Measurements from ENCODE around the gene NR2F1. TPM values are rescaled to one million over a fixed set of nuclear protein-coding genes. Genes with fewer than 3 reads are reported as not detected.
A peak's percentile ranks its signal among the peaks of the same experiment; 100 is the strongest.

The NR2F1 gene
- total RNA-seq, 1 donor from 2014 or later = 97.2 TPM

GRCh38 chr5:93598091-93599000, 15.3 kb downstream of the NR2F1 start:
- Histone ChIP-seq H3K27ac (peak overlapping the region; percentile 77), H3K9me3 (no peaks in the 10 kb centered on the region), H3K27me3 (no peaks in the 10 kb centered on the region), H3K36me3 (no peaks in the 10 kb centered on the region), H3K4me1 (peaks cover 20% of the 10 kb centered on the region), H3K4me3 (no peak overlapping the region)
- intact Hi-C loops (cut with DNase I) = no loop called here
- TF ChIP-seq CTCF (IDR thresholded peaks at IDR 0.05) = no peak
- TF ChIP-seq POLR2AphosphoS5 (IDR thresholded peaks at IDR 0.05; ENCODE audit: insufficient read depth in 1 of 2, low read depth in 1 of 2) = no peak
- TF ChIP-seq POLR2A (IDR thresholded peaks at IDR 0.05) = no peak
- DNase-seq (ENCODE audit: extremely low spot score in 2 of 2) = peak in 1 of 2 donors; percentile 87

GRCh38 chr5:93599001-93599379, 16.0 kb downstream of the NR2F1 start:
- H3K4me1 ChIP-seq = peaks cover 24% of the 10 kb centered on the region
- TF ChIP-seq POLR2A (IDR thresholded peaks at IDR 0.05) (no peak), POLR2AphosphoS5 (IDR thresholded peaks at IDR 0.05; ENCODE audit: insufficient read depth in 1 of 2, low read depth in 1 of 2) (no peak), CTCF (IDR thresholded peaks at IDR 0.05) (no peak)
- no peak overlapping the region for H3K4me3 ChIP-seq
- H3K36me3 ChIP-seq = no peaks in the 10 kb centered on the region
- H3K27me3 ChIP-seq = no peaks in the 10 kb centered on the region
- intact Hi-C loops (cut with DNase I) = no loop called here
- DNase-seq (ENCODE audit: extremely low spot score in 2 of 2) = no peak
- H3K9me3 ChIP-seq = no peaks in the 10 kb centered on the region
- peak overlapping the region; percentile 77 for H3K27ac ChIP-seq

- H3K27ac ChIP-seq = peak overlapping the region; percentile 77
- no peaks in the 10 kb centered on the region for H3K27me3 ChIP-seq
- DNase-seq (ENCODE audit: extremely low spot score in 2 of 2) = peak in 1 of 2 donors; percentile 88
- no peaks in the 10 kb centered on the region for H3K9me3 ChIP-seq
- TF ChIP-seq POLR2A (IDR thresholded peaks at IDR 0.05) (no peak), POLR2AphosphoS5 (IDR thresholded peaks at IDR 0.05; ENCODE audit: insufficient read depth in 1 of 2, low read depth in 1 of 2) (peak in 1 of 2 donors; percentile 32)
- peaks cover 28% of the 10 kb centered on the region for H3K4me1 ChIP-seq
- intact Hi-C loops (cut with DNase I) = no loop called here
- no peak overlapping the region for H3K4me3 ChIP-seq
- H3K36me3 ChIP-seq = no peaks in the 10 kb centered on the region
Observed at GRCh38 chr5:93599399-93600120, 16.5 kb downstream of the NR2F1 start.

GRCh38 chr5:93600409-93601070, 17.5 kb downstream of the NR2F1 start:
- no peak for DNase-seq (ENCODE audit: extremely low spot score in 2 of 2)
- Histone ChIP-seq H3K9me3 (no peaks in the 10 kb centered on the region), H3K36me3 (no peaks in the 10 kb centered on the region), H3K4me1 (peaks cover 20% of the 10 kb centered on the region), H3K27me3 (no peaks in the 10 kb centered on the region), H3K4me3 (peak overlapping the region in 1 of 2 donors; percentile 22), H3K27ac (peak overlapping the region; percentile 77)
- TF ChIP-seq POLR2A (IDR thresholded peaks at IDR 0.05) (no peak), POLR2AphosphoS5 (IDR thresholded peaks at IDR 0.05; ENCODE audit: insufficient read depth in 1 of 2, low read depth in 1 of 2) (no peak), CTCF (IDR thresholded peaks at IDR 0.05) (no peak)
- intact Hi-C loops (cut with DNase I) = no loop called here

All from vagina (tissue), 2 donors.